ENCODE data around the gene PRF1. TPM values are rescaled to one million over a fixed set of nuclear protein-coding genes. Genes with fewer than 3 reads are reported as not detected.

PRF1 gene
- total and polyA plus RNA-seq, 11 donors, result 0.50 to 19.4 (median 1.0) TPM

DNA sequence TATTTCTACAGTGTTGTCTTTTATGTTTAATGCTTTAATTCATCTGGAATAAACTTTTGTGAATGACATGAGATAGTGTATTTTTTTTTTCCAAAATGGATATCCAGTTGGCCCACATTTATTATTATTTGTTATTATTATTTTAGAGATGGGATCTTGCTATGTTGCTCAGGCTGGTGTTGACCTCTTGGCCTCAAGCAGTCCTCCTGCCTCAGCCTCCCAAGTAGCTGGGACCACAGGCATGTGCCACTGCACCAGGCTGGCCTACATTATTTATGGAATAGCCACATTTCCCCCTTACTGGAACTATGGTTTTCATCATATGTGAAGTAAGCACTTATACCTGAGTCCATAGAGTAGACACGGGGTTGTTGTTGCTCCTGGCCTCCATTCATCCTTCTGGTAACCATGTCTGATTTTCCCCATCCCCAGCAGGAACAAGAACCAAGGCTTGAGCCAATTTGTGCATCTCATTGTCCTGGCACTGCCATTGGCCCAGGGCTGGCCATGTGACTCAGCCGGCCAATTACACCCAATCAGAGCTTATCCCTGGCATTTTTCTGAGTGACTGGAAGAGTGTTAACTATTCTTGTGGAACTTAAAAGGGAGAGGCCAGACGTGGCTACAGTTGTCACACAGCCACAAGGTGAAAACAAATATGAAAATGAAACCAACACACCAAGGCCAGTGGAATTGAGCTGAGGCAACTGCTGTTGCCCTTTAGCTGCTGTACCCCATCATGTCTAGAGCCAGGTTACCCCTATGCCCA, 23.1 kb downstream of the PRF1 start:
- no peak for ATAC-seq
- Histone ChIP-seq H3K36me3 (no peaks in the 10 kb centered on the region), H3K27me3 (no peaks in the 10 kb centered on the region), H3K4me1 (peaks cover 0 to 49% (median 24%) of the 10 kb centered on the region in 12 donors), H3K9me3 (no peaks in the 10 kb centered on the region), H3K27ac (peak overlapping the region in 1 of 12 donors; percentile 29), H3K4me3 (no peak overlapping the region)
- TF ChIP-seq POLR2A (IDR thresholded peaks at IDR 0.05) (no peak), CTCF (IDR thresholded peaks at IDR 0.05) (no peak)
- no peak for DNase-seq
- 81 to 88% (median 87%) methylated on average over 3 of the region's 3 CpGs for WGBS, 4 donors
- intact Hi-C loops (cut with DNase I), result loop anchor here in 1 of 10 donors (10.0 kb wide), 1 partner anchor 75 kb away; no protein-coding TSS in a partner anchor

- H3K4me1 ChIP-seq, result peaks cover 0 to 48% (median 16%) of the 10 kb centered on the region in 12 donors
- no peaks in the 10 kb centered on the region for H3K36me3 ChIP-seq
- H3K4me3 ChIP-seq, result no peak overlapping the region
- no peak for TF ChIP-seq POLR2A (IDR thresholded peaks at IDR 0.05)
- TF ChIP-seq CTCF (IDR thresholded peaks at IDR 0.05), result no peak
- peak overlapping the region in 1 of 12 donors; percentile 29 for H3K27ac ChIP-seq
- H3K27me3 ChIP-seq, result no peaks in the 10 kb centered on the region
- peak in 1 of 5 donors; percentile 8 for DNase-seq
- peak in 1 of 4 donors; percentile 59 for ATAC-seq
- H3K9me3 ChIP-seq, result no peaks in the 10 kb centered on the region
- intact Hi-C loops (cut with DNase I), result no loop called here
- WGBS, 4 donors, result 55 to 62% (median 60%) methylated on average over 7 of the region's 7 CpGs
Measured at GRCh38 chr10:70578371-70578947, 24.1 kb downstream of the PRF1 start.

- Histone ChIP-seq H3K4me1 (peaks cover 0 to 48% (median 16%) of the 10 kb centered on the region in 12 donors), H3K4me3 (no peak overlapping the region), H3K27ac (peak overlapping the region in 2 of 12 donors; percentile 17 to 66), H3K36me3 (no peaks in the 10 kb centered on the region), H3K9me3 (no peaks in the 10 kb centered on the region), H3K27me3 (no peaks in the 10 kb centered on the region)
- intact Hi-C loops (cut with DNase I), result no loop called here
- 83 to 87% (median 86%) methylated on average over 2 of the region's 2 CpGs for WGBS, 4 donors
- DNase-seq, result no peak
- TF ChIP-seq POLR2A (IDR thresholded peaks at IDR 0.05) (no peak), CTCF (IDR thresholded peaks at IDR 0.05) (no peak)
- no peak for ATAC-seq
Measured at GRCh38 chr10:70576803-70577517, 25.6 kb downstream of the PRF1 start.
